K562 (cell line): Measurements from ENCODE around the gene CNDP2. TPM values are rescaled to one million over a fixed set of nuclear protein-coding genes. Genes with fewer than 3 reads are reported as not detected.
A peak's percentile ranks its signal among the peaks of the same experiment; 100 is the strongest.

Experiments
- BCOR ChIP-seq: fragments of 450-650 bp; IDR thresholded peaks from 2 replicates; pipeline ENCODE4 v1.6.1; 2016
- FOXJ2 ChIP-seq: fragments of 200-800 bp; sonication (Bioruptor generic); IDR thresholded peaks from 2 replicates; pipeline ENCODE4 v1.6.1; 2016; ENCODE audit warnings: missing genetic modification characterization, missing compliant biosample characterization
- JUND ChIP-seq, 2 experiments: IDR thresholded peaks; 2 replicates in 1 of 2; 3 replicates in 1 of 2; pipeline ENCODE4 v1.6.1; 2011; ENCODE audit warnings: borderline replicate concordance in 2 of 2, low read depth in 2 of 2, low read length in 2 of 2, improper control_type of control experiment in 1 of 2, missing biosample characterization in 1 of 2, missing genetic modification characterization in 1 of 2, missing genetic modification reagents in 1 of 2
- KDM1A ChIP-seq, 2 experiments: fragments of 450-650 bp; IDR thresholded peaks; 2 replicates each; pipeline ENCODE4 v1.6.1; 2016; ENCODE audit warnings: mild to moderate bottlenecking in 2 of 2
- MTF1 ChIP-seq: fragments of 250-450 bp; sonication (Bioruptor Pico); IDR thresholded peaks from 2 replicates; pipeline ENCODE4 v1.9.0; 2021; ENCODE audit warnings: moderate library complexity, mild to moderate bottlenecking, inconsistent platforms, borderline replicate concordance
- NEUROD1 ChIP-seq: fragments of 150-350 bp; IDR thresholded peaks from 2 replicates; pipeline ENCODE4 v1.6.1; 2014; ENCODE audit warnings: borderline replicate concordance, low read length, low read depth; ENCODE audit not compliant: partially characterized antibody
- NFE2L1 ChIP-seq: fragments of 450-650 bp; IDR thresholded peaks from 2 replicates; pipeline ENCODE4 v1.6.1; 2016; ENCODE audit warnings: missing genetic modification characterization, low read depth, mild to moderate bottlenecking, missing compliant biosample characterization, moderate library complexity, borderline replicate concordance
- POLR2AphosphoS5 ChIP-seq: IDR thresholded peaks from 2 replicates; pipeline ENCODE4 v1.6.1; 2011; ENCODE audit warnings: mild to moderate bottlenecking, low read depth, low read length, moderate library complexity; ENCODE audit not compliant: control insufficient read depth, insufficient read depth
- TFAM ChIP-seq: fragments of 250-450 bp; sonication (Bioruptor Pico); conservative IDR thresholded peaks from 2 replicates; pipeline ENCODE4 v1.5.0; 2021; ENCODE audit warnings: mild to moderate bottlenecking, moderate library complexity
- THRAP3 ChIP-seq: fragments of 450-650 bp; IDR thresholded peaks from 2 replicates; pipeline ENCODE4 v1.6.1; 2016; ENCODE audit warnings: mild to moderate bottlenecking, inconsistent platforms, borderline replicate concordance
- ZC3H11A ChIP-seq: IDR thresholded peaks from 2 replicates; pipeline ENCODE4 v1.6.1; 2012; ENCODE audit warnings: low read depth, low read length, improper control_type of control experiment
- ZNF133 ChIP-seq: fragments of 250-450 bp; sonication (Bioruptor Pico); IDR thresholded peaks from 2 replicates; pipeline ENCODE4 v1.4.0; 2020; ENCODE audit warnings: mild to moderate bottlenecking
- polyA plus RNA-seq, 8 experiments: library from polyadenylated mRNA; depleted of rRNA in 4 of 8; stranded (reverse) in 5 of 8; unstranded in 3 of 8; fragments of >200 nt; fragmentation: Nextera tagmentation in 2 of 8; fragmentation: Illumina TruSeq in 1 of 8; extraction: Ambion mirVana in 2 of 8; extraction: Trizol in 1 of 8; gene quantifications; 2 replicates each; pipeline versions ENCODE4 v1.2.1 to v1.2.3, GENCODE V29; 2011 to 2014; ENCODE audit warnings: inconsistent platforms in 1 of 8, missing spikeins in 1 of 8
- total RNA-seq, 7 experiments: library from RNA; depleted of rRNA in 6 of 7; stranded (reverse); fragments of >200 nt in 6 of 7; fragmentation: Illumina TruSeq in 2 of 7; extraction: Trizol in 2 of 7; gene quantifications; 2 replicates each; pipeline versions ENCODE4 v1.2.1 to v1.2.3, GENCODE V29; 2011 to 2021; ENCODE audit warnings: low replicate concordance in 1 of 7
- TF ChIP-seq, protein P1 (sequence below), 2 experiments: fragments of 450-650 bp in 1 of 2; sonication (generic) in 1 of 2; formaldehyde crosslinking in 1 of 2; IDR thresholded peaks in 1 of 2; conservative IDR thresholded peaks in 1 of 2; 2 replicates each; pipeline versions ENCODE4 v1.6.1 to v1.8.1; 2016 to 2023; ENCODE audit warnings: mild to moderate bottlenecking in 2 of 2, moderate library complexity in 2 of 2, inconsistent platforms in 1 of 2, missing genetic modification reagents in 1 of 2
- TF ChIP-seq, protein P2 (sequence below): conservative IDR thresholded peaks from 2 replicates; pipeline ENCODE4 v1.6.1; 2011; ENCODE audit warnings: low read depth, mild to moderate bottlenecking, low read length; ENCODE audit not compliant: control insufficient read depth
- TF ChIP-seq, protein P3 (sequence below): fragments of 250-450 bp; sonication (Bioruptor Pico); IDR thresholded peaks from 2 replicates; pipeline ENCODE4 v1.8.0; 2022; ENCODE audit warnings: moderate library complexity, mild to moderate bottlenecking, inconsistent platforms
- TF ChIP-seq, protein P4 (sequence below): fragments of 250-450 bp; sonication (Bioruptor Pico); IDR thresholded peaks from 2 replicates; pipeline ENCODE4 v1.4.0; 2020; ENCODE audit warnings: mild to moderate bottlenecking, moderate library complexity, borderline replicate concordance
- TF ChIP-seq, protein P5 (sequence below): fragments of 450-650 bp; IDR thresholded peaks from 2 replicates; pipeline ENCODE4 v1.6.1; 2014; ENCODE audit warnings: low read depth, mild to moderate bottlenecking, moderate library complexity, borderline replicate concordance

CNDP2 gene
- total and polyA plus RNA-seq, 9 of the 15 experiments (the other 6 are each of a cell fraction or from before 2014, with no cell fraction given), result 34.1 to 128 (median 53.8) TPM

DNA sequence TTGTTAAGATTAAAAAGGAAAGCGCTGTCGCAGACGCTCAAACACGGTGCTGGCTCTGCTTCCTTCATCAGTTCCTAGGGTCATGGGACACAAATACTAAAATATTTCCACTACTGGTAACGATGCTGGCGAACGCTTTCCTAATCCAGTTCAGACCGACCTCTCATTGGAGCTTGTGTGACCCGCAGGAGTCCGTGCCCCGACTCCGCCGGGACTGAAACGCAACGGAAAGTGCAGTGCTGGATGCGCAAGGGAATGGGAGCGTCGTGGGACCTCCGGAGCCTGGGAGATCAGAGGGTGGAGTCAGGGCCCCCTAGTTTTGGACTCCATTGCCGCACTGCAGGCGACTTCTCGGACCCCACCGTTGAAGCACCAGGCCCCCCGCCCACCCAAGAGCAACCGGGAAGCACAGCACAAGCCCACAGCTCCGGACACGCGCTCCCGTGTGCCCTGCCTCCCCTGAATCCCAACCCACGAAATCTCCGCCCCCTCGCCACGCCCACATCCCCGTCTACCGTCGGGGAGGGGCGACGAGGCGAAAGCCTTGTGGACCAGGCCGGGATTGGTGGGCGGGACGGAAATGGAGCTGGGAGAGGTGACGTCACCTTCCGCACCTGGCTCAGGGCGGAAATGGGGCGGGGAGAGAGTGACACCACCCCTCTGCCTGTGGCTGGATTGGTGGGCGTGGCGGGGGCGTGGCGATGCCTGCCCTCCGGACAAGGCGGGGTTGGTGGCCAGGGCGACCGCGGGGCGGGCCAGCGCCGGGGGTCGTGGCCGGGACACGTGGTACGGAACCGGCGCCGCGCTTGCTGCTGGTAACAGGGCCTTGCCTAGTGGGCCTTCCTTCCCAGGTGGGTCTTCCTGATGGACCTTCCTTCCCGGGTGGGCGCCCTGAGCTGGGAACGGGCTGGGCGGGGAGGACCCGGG, at the start of gene CNDP2 (continued):
- TF ChIP-seq KDM1A (IDR thresholded peaks at IDR 0.05) (no peak), THRAP3 (no peak), JUND (IDR thresholded peaks at IDR 0.05; ENCODE audit: borderline replicate concordance, low read depth, low read length) (peak; percentile 98), JUND (tag; IDR thresholded peaks at IDR 0.05; ENCODE audit: borderline replicate concordance, low read depth, low read length) (peak; percentile 94; the same call in 2 of the 3 replicates), NEUROD1 (no peak), TFAM (CRISPR knock-in tag) (no peak), POLR2AphosphoS5 (no peak), BCOR (no peak), FOXJ2 (tag) (no peak), ZC3H11A (no peak), NFE2L1 (tag) (no peak), ZNF133 (no peak), MTF1 (CRISPR knock-in tag) (no peak)
- TF ChIP-seq, protein P1, sequence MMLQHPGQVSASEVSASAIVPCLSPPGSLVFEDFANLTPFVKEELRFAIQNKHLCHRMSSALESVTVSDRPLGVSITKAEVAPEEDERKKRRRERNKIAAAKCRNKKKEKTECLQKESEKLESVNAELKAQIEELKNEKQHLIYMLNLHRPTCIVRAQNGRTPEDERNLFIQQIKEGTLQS (IDR thresholded peaks at IDR 0.05), result peak; percentile 100
- TF ChIP-seq, protein P1 (CRISPR knock-in tag; conservative IDR thresholded peaks at IDR 0.05), result no peak
- TF ChIP-seq, protein P2, sequence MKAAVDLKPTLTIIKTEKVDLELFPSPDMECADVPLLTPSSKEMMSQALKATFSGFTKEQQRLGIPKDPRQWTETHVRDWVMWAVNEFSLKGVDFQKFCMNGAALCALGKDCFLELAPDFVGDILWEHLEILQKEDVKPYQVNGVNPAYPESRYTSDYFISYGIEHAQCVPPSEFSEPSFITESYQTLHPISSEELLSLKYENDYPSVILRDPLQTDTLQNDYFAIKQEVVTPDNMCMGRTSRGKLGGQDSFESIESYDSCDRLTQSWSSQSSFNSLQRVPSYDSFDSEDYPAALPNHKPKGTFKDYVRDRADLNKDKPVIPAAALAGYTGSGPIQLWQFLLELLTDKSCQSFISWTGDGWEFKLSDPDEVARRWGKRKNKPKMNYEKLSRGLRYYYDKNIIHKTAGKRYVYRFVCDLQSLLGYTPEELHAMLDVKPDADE, result no peak; the same call in 1 of the 2 replicates
- TF ChIP-seq, protein P3, sequence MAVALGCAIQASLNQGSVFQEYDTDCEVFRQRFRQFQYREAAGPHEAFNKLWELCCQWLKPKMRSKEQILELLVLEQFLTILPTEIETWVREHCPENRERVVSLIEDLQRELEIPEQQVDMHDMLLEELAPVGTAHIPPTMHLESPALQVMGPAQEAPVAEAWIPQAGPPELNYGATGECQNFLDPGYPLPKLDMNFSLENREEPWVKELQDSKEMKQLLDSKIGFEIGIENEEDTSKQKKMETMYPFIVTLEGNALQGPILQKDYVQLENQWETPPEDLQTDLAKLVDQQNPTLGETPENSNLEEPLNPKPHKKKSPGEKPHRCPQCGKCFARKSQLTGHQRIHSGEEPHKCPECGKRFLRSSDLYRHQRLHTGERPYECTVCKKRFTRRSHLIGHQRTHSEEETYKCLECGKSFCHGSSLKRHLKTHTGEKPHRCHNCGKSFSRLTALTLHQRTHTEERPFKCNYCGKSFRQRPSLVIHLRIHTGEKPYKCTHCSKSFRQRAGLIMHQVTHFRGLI (CRISPR knock-in tag), result no peak
- TF ChIP-seq, protein P4, sequence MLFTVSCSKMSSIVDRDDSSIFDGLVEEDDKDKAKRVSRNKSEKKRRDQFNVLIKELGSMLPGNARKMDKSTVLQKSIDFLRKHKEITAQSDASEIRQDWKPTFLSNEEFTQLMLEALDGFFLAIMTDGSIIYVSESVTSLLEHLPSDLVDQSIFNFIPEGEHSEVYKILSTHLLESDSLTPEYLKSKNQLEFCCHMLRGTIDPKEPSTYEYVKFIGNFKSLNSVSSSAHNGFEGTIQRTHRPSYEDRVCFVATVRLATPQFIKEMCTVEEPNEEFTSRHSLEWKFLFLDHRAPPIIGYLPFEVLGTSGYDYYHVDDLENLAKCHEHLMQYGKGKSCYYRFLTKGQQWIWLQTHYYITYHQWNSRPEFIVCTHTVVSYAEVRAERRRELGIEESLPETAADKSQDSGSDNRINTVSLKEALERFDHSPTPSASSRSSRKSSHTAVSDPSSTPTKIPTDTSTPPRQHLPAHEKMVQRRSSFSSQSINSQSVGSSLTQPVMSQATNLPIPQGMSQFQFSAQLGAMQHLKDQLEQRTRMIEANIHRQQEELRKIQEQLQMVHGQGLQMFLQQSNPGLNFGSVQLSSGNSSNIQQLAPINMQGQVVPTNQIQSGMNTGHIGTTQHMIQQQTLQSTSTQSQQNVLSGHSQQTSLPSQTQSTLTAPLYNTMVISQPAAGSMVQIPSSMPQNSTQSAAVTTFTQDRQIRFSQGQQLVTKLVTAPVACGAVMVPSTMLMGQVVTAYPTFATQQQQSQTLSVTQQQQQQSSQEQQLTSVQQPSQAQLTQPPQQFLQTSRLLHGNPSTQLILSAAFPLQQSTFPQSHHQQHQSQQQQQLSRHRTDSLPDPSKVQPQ (CRISPR knock-in tag), result no peak
- TF ChIP-seq, protein P5, sequence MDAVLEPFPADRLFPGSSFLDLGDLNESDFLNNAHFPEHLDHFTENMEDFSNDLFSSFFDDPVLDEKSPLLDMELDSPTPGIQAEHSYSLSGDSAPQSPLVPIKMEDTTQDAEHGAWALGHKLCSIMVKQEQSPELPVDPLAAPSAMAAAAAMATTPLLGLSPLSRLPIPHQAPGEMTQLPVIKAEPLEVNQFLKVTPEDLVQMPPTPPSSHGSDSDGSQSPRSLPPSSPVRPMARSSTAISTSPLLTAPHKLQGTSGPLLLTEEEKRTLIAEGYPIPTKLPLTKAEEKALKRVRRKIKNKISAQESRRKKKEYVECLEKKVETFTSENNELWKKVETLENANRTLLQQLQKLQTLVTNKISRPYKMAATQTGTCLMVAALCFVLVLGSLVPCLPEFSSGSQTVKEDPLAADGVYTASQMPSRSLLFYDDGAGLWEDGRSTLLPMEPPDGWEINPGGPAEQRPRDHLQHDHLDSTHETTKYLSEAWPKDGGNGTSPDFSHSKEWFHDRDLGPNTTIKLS, result peak; percentile 33; the same call in 1 of the 2 replicates
